ENCODE measurements around the gene KLHL12. TPM values are rescaled to one million over a fixed set of nuclear protein-coding genes. Genes with fewer than 3 reads are reported as not detected.

Gene KLHL12
- total RNA-seq, 1 donor from 2014 or later, result 19.6 TPM

- peak overlapping the region; percentile 94 for H3K27ac ChIP-seq
- intact Hi-C loops (cut with DNase I), result no loop called here
- TF ChIP-seq POLR2AphosphoS5 (IDR thresholded peaks at IDR 0.05; ENCODE audit: insufficient read depth in 1 of 2, low read depth in 1 of 2) (no peak), CTCF (IDR thresholded peaks at IDR 0.05) (no peak), POLR2A (IDR thresholded peaks at IDR 0.05) (no peak)
- H3K36me3 ChIP-seq, result peaks cover 0 to 10% of the 10 kb centered on the region in 2 donors
- peaks cover 36% of the 10 kb centered on the region for H3K4me1 ChIP-seq
- no peaks in the 10 kb centered on the region for H3K9me3 ChIP-seq
- H3K27me3 ChIP-seq, result no peaks in the 10 kb centered on the region
- H3K4me3 ChIP-seq, result peak overlapping the region; percentile 83 to 100
- DNase-seq (ENCODE audit: extremely low spot score in 2 of 2), result no peak
These were observed 41.3 kb upstream of the KLHL12 start for GRCh38 chr1:202968351-202968750.

- intact Hi-C loops (cut with DNase I), result no loop called here
- Histone ChIP-seq H3K4me1 (peaks cover 36% of the 10 kb centered on the region), H3K4me3 (peak overlapping the region; percentile 83 to 100), H3K9me3 (no peaks in the 10 kb centered on the region), H3K27me3 (no peaks in the 10 kb centered on the region), H3K36me3 (peaks cover 0 to 14% of the 10 kb centered on the region in 2 donors), H3K27ac (peak overlapping the region; percentile 94)
- DNase-seq (ENCODE audit: extremely low spot score in 2 of 2), result no peak
- no peak for TF ChIP-seq POLR2AphosphoS5 (IDR thresholded peaks at IDR 0.05; ENCODE audit: insufficient read depth in 1 of 2, low read depth in 1 of 2)
- no peak for TF ChIP-seq CTCF (IDR thresholded peaks at IDR 0.05)
- TF ChIP-seq POLR2A (IDR thresholded peaks at IDR 0.05), result no peak
These were observed 40.7 kb upstream of the KLHL12 start for GRCh38 chr1:202967684-202968281.

GRCh38 chr1:202966006-202966898 lies 39.2 kb upstream of the KLHL12 start:
- Histone ChIP-seq H3K9me3 (no peaks in the 10 kb centered on the region), H3K4me3 (peak overlapping the region; percentile 83 to 100), H3K27me3 (no peaks in the 10 kb centered on the region), H3K36me3 (peaks cover 0 to 30% of the 10 kb centered on the region in 2 donors), H3K4me1 (peaks cover 36% of the 10 kb centered on the region), H3K27ac (peak overlapping the region; percentile 94)
- TF ChIP-seq CTCF (IDR thresholded peaks at IDR 0.05), result no peak
- TF ChIP-seq POLR2A (IDR thresholded peaks at IDR 0.05), result no peak
- TF ChIP-seq POLR2AphosphoS5 (IDR thresholded peaks at IDR 0.05; ENCODE audit: insufficient read depth in 1 of 2, low read depth in 1 of 2), result no peak
- no peak for DNase-seq (ENCODE audit: extremely low spot score in 2 of 2)
- intact Hi-C loops (cut with DNase I), result no loop called here

GRCh38 chr1:202965422-202965821 lies 38.4 kb upstream of the KLHL12 start:
- no peaks in the 10 kb centered on the region for H3K9me3 ChIP-seq
- DNase-seq (ENCODE audit: extremely low spot score in 2 of 2), result no peak
- no peak overlapping the region for H3K4me3 ChIP-seq
- intact Hi-C loops (cut with DNase I), result no loop called here
- peak overlapping the region; percentile 94 for H3K27ac ChIP-seq
- no peaks in the 10 kb centered on the region for H3K27me3 ChIP-seq
- H3K4me1 ChIP-seq, result peaks cover 36% of the 10 kb centered on the region
- TF ChIP-seq POLR2AphosphoS5 (IDR thresholded peaks at IDR 0.05; ENCODE audit: insufficient read depth in 1 of 2, low read depth in 1 of 2) (no peak), POLR2A (IDR thresholded peaks at IDR 0.05) (no peak), CTCF (IDR thresholded peaks at IDR 0.05) (no peak)
- H3K36me3 ChIP-seq, result peaks cover 0 to 30% of the 10 kb centered on the region in 2 donors
